ENCODE data around the gene KIAA0040.

DNA sequence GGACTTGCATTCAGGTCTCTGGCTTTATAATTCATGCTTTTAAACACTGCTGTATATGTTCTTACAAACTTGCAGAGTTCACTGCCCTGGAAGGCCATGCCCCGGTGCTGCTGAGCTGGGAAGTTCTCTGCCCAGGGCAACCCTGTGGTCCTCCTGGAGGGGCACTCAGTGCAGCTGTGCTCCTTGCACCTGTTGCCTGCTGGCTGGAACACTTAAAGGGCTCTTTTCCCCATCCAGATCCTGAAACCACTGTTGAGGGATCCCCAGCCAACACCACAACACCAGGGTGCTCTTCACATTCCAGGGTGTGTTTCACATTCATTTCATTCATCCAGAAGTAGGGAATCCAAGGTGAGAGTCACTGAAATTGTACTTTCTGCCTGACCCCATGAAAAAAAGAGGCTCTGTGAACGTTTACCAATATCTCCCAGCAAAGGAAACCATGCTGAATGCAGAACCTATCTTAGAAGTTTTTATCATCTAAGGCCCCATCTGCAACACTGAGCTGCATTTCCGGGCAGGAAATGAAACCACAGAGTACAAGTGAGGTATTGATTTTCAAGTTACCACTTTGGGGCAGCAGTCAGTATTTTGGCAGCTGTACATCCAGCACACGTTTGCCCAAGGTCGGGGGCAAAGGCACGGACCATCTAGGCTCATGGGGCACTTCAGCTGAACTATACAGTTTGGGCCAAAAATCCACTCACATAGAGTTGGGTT, 16.4 kb upstream of the KIAA0040 start:
- TF ChIP-seq ZNF274 (IDR thresholded peaks at IDR 0.05; ENCODE audit: low read depth, low read length), result no peak
- no peak for TF ChIP-seq SUZ12 (IDR thresholded peaks at IDR 0.05; ENCODE audit: extremely low read depth, insufficient read depth, insufficient read length)
